IPS-18a (cell line): ENCODE results near the gene ZBTB20.

Experiments
- H3K27ac ChIP-seq: one replicate; pipeline ENCODE4 v1.5.1; 2013; ENCODE audit warnings: low read length
- H3K27me3 ChIP-seq: one replicate; pipeline ENCODE4 v1.6.1; 2013; ENCODE audit warnings: mild to moderate bottlenecking, low read length; ENCODE audit not compliant: control insufficient read depth, insufficient read depth
- H3K36me3 ChIP-seq: one replicate; pipeline ENCODE4 v1.6.1; 2013; ENCODE audit warnings: low read depth, low read length; ENCODE audit not compliant: control insufficient read depth
- H3K4me1 ChIP-seq: one replicate; pipeline ENCODE4 v1.6.1; 2013; ENCODE audit warnings: low read depth, low read length; ENCODE audit not compliant: control insufficient read depth
- H3K4me3 ChIP-seq: one replicate; pipeline ENCODE4 v1.5.1; 2013; ENCODE audit warnings: low read length
- H3K9ac ChIP-seq: one replicate; pipeline ENCODE4 v1.6.1; 2013; ENCODE audit warnings: mild to moderate bottlenecking, low read length, moderate library complexity
- H3K9me3 ChIP-seq: one replicate; pipeline ENCODE4 v1.6.1; 2013; ENCODE audit warnings: low read depth, low read length; ENCODE audit not compliant: control insufficient read depth

The ZBTB20 gene

GRCh38 chr3:114308830-114309229 is 838.3 kb downstream of the ZBTB20 start:
- H3K27me3 ChIP-seq: no peaks in the 10 kb centered on the region
- H3K27ac ChIP-seq: no peak overlapping the region
- H3K4me1 ChIP-seq: no peaks in the 10 kb centered on the region
- H3K4me3 ChIP-seq: no peak overlapping the region
- H3K9ac ChIP-seq: no peak overlapping the region
- H3K9me3 ChIP-seq: no peaks in the 10 kb centered on the region
- H3K36me3 ChIP-seq: no peaks in the 10 kb centered on the region

- H3K9me3 ChIP-seq: no peaks in the 10 kb centered on the region
- H3K4me1 ChIP-seq: no peaks in the 10 kb centered on the region
- no peak overlapping the region for H3K27ac ChIP-seq
- H3K36me3 ChIP-seq: no peaks in the 10 kb centered on the region
- no peak overlapping the region for H3K4me3 ChIP-seq
- H3K9ac ChIP-seq: no peak overlapping the region
- H3K27me3 ChIP-seq: no peaks in the 10 kb centered on the region
Observed at GRCh38 chr3:114308377-114308776, 838.7 kb downstream of the ZBTB20 start.

- Histone ChIP-seq H3K27ac (no peak overlapping the region), H3K27me3 (no peaks in the 10 kb centered on the region), H3K9me3 (no peaks in the 10 kb centered on the region), H3K36me3 (no peaks in the 10 kb centered on the region), H3K4me1 (no peaks in the 10 kb centered on the region), H3K4me3 (no peak overlapping the region), H3K9ac (no peak overlapping the region)
Observed at GRCh38 chr3:114307832-114308231, 839.3 kb downstream of the ZBTB20 start.

- H3K4me3 ChIP-seq: no peak overlapping the region
- H3K4me1 ChIP-seq: no peaks in the 10 kb centered on the region
- H3K9ac ChIP-seq: no peak overlapping the region
- H3K36me3 ChIP-seq: no peaks in the 10 kb centered on the region
- H3K9me3 ChIP-seq: no peaks in the 10 kb centered on the region
- no peaks in the 10 kb centered on the region for H3K27me3 ChIP-seq
- H3K27ac ChIP-seq: no peak overlapping the region
Observed at GRCh38 chr3:114307222-114307830, 839.8 kb downstream of the ZBTB20 start.

- H3K9me3 ChIP-seq: no peaks in the 10 kb centered on the region
- H3K36me3 ChIP-seq: no peaks in the 10 kb centered on the region
- no peaks in the 10 kb centered on the region for H3K4me1 ChIP-seq
- H3K27ac ChIP-seq: no peak overlapping the region
- H3K9ac ChIP-seq: no peak overlapping the region
- no peaks in the 10 kb centered on the region for H3K27me3 ChIP-seq
- H3K4me3 ChIP-seq: no peak overlapping the region
Observed at GRCh38 chr3:114299941-114300624, 847.0 kb downstream of the ZBTB20 start.

- Histone ChIP-seq H3K4me3 (no peak overlapping the region), H3K27me3 (no peaks in the 10 kb centered on the region), H3K27ac (no peak overlapping the region), H3K9me3 (no peaks in the 10 kb centered on the region), H3K36me3 (no peaks in the 10 kb centered on the region), H3K9ac (no peak overlapping the region), H3K4me1 (no peaks in the 10 kb centered on the region)
Observed at GRCh38 chr3:114299421-114299820, 847.7 kb downstream of the ZBTB20 start.

GRCh38 chr3:114295946-114296345 is 851.1 kb downstream of the ZBTB20 start:
- H3K27me3 ChIP-seq: no peaks in the 10 kb centered on the region
- H3K9me3 ChIP-seq: no peaks in the 10 kb centered on the region
- H3K4me3 ChIP-seq: no peak overlapping the region
- H3K27ac ChIP-seq: no peak overlapping the region
- H3K36me3 ChIP-seq: no peaks in the 10 kb centered on the region
- no peak overlapping the region for H3K9ac ChIP-seq
- H3K4me1 ChIP-seq: no peaks in the 10 kb centered on the region

- Histone ChIP-seq H3K9ac (no peak overlapping the region), H3K4me1 (no peaks in the 10 kb centered on the region), H3K27me3 (no peaks in the 10 kb centered on the region), H3K9me3 (no peaks in the 10 kb centered on the region), H3K27ac (no peak overlapping the region), H3K36me3 (no peaks in the 10 kb centered on the region), H3K4me3 (no peak overlapping the region)
Observed at GRCh38 chr3:114294940-114295480, 852.1 kb downstream of the ZBTB20 start.

GRCh38 chr3:114293838-114294535 is 853.1 kb downstream of the ZBTB20 start, which contains the start of gene TIGIT:
TIGIT (plus strand) TSS chr3:114294028; CDS start chr3:114294062, 34 bp downstream.
- Histone ChIP-seq H3K4me1 (no peaks in the 10 kb centered on the region), H3K9me3 (no peaks in the 10 kb centered on the region), H3K36me3 (no peaks in the 10 kb centered on the region), H3K27me3 (no peaks in the 10 kb centered on the region), H3K9ac (no peak within 1 kb of the TSS), H3K27ac (no peak within 1 kb of the TSS), H3K4me3 (no peak within 1 kb of the TSS)

GRCh38 chr3:114290911-114291901 is 855.9 kb downstream of the ZBTB20 start:
- Histone ChIP-seq H3K27me3 (no peaks in the 10 kb centered on the region), H3K36me3 (no peaks in the 10 kb centered on the region), H3K9ac (no peak overlapping the region), H3K4me3 (no peak overlapping the region), H3K9me3 (no peaks in the 10 kb centered on the region), H3K27ac (no peak overlapping the region), H3K4me1 (no peaks in the 10 kb centered on the region)

- Histone ChIP-seq H3K4me1 (no peaks in the 10 kb centered on the region), H3K9me3 (no peaks in the 10 kb centered on the region), H3K9ac (no peak overlapping the region), H3K4me3 (no peak overlapping the region), H3K27ac (no peak overlapping the region), H3K36me3 (no peaks in the 10 kb centered on the region), H3K27me3 (no peaks in the 10 kb centered on the region)
Observed at GRCh38 chr3:114286266-114286665, 860.8 kb downstream of the ZBTB20 start.
